WTC11 (cell line): Measurements from ENCODE around the gene UCK1. TPM values are rescaled to one million over a fixed set of nuclear protein-coding genes. Genes with fewer than 3 reads are reported as not detected.
A peak's percentile ranks its signal among the peaks of the same experiment; 100 is the strongest.

Source experiments
- ATAC-seq: fragments of 200-7000 bp; cut with Tn5 transposase; 2 replicates; pipeline ENCODE4 v1.10.0; 2021; ENCODE audit warnings: mild to moderate bottlenecking, moderate library complexity
- CTCF ChIA-PET: fragments of 300-600 bp; sonication (Branson Sonifier 250); formaldehyde crosslinking; loops from one replicate; lab custom pipeline; 2021; ENCODE audit warnings: antibody characterized with exemption; lab: Charles Lee
- POLR2A ChIA-PET: fragments of 350-600 bp; sonication (Branson Sonifier 250); formaldehyde crosslinking; loops from one replicate; lab custom pipeline; 2021; ENCODE audit warnings: antibody characterized with exemption; lab: Charles Lee
- DNase-seq: peaks from one replicate; pipeline ENCODE4 v3.0.0; 2021; ENCODE audit warnings: low spot score
- H3K27ac Mint-ChIP-seq: 2 replicates; pipeline ENCODE4 v1.8.0; 2021; ENCODE audit warnings: mixed read lengths
- H3K27me3 Mint-ChIP-seq: 2 replicates; pipeline ENCODE4 v1.8.0; 2021; ENCODE audit warnings: low read depth, mild to moderate bottlenecking, moderate library complexity, mixed read lengths
- H3K36me3 Mint-ChIP-seq: 2 replicates; pipeline ENCODE4 v1.8.0; 2021; ENCODE audit warnings: mixed read lengths
- H3K4me1 Mint-ChIP-seq: 2 replicates; pipeline ENCODE4 v1.8.0; 2022; ENCODE audit warnings: mixed read lengths
- H3K4me3 Mint-ChIP-seq: 2 replicates; pipeline ENCODE4 v1.8.0; 2021; ENCODE audit warnings: mild to moderate bottlenecking, moderate library complexity, mixed read lengths
- H3K9me3 Mint-ChIP-seq: 2 replicates; pipeline ENCODE4 v1.8.0; 2021; ENCODE audit warnings: mixed read lengths
- CBFB ChIP-seq: sonication (generic); formaldehyde crosslinking; IDR thresholded peaks from 2 replicates; pipeline ENCODE4 v1.8.1; 2022; ENCODE audit warnings: mild to moderate bottlenecking, low read depth, missing genetic modification reagents
- CREM ChIP-seq: sonication (generic); formaldehyde crosslinking; IDR thresholded peaks from 2 replicates; pipeline ENCODE4 v1.8.1; 2022; ENCODE audit warnings: mild to moderate bottlenecking, missing genetic modification reagents, moderate library complexity
- ELF4 ChIP-seq: sonication (generic); formaldehyde crosslinking; IDR thresholded peaks from 2 replicates; pipeline ENCODE4 v1.8.1; 2022; ENCODE audit warnings: low read depth, mild to moderate bottlenecking, moderate library complexity, missing genetic modification reagents
- EMX1 ChIP-seq: fragments of 250-450 bp; sonication (Bioruptor Pico); IDR thresholded peaks from 2 replicates; pipeline ENCODE4 v1.8.0; 2021; ENCODE audit warnings: mild to moderate bottlenecking
- FOXJ3 ChIP-seq: sonication (generic); formaldehyde crosslinking; IDR thresholded peaks from 2 replicates; pipeline ENCODE4 v1.9.0; 2021; ENCODE audit warnings: missing genetic modification reagents, mild to moderate bottlenecking, borderline replicate concordance
- FOXK1 ChIP-seq: sonication (generic); formaldehyde crosslinking; IDR thresholded peaks from 2 replicates; pipeline ENCODE4 v1.8.0; 2022; ENCODE audit warnings: mild to moderate bottlenecking, moderate library complexity, missing genetic modification reagents
- GRHL2 ChIP-seq: fragments of 250-450 bp; sonication (Bioruptor Pico); IDR thresholded peaks from 2 replicates; pipeline ENCODE4 v1.8.0; 2022; ENCODE audit warnings: mild to moderate bottlenecking, moderate library complexity; ENCODE audit not compliant: insufficient replicate concordance, severe bottlenecking
- JUN ChIP-seq: sonication (generic); formaldehyde crosslinking; IDR thresholded peaks from 2 replicates; pipeline ENCODE4 v1.8.0; 2023; ENCODE audit warnings: mild to moderate bottlenecking, missing genetic modification reagents
- MYBL2 ChIP-seq: sonication (generic); formaldehyde crosslinking; IDR thresholded peaks from 2 replicates; pipeline ENCODE4 v1.8.1; 2023; ENCODE audit warnings: mild to moderate bottlenecking, moderate library complexity, missing genetic modification reagents
- NFYB ChIP-seq: sonication (generic); formaldehyde crosslinking; conservative IDR thresholded peaks from 2 replicates; pipeline ENCODE4 v1.8.0; 2022; ENCODE audit warnings: low read depth, missing genetic modification reagents
- RORB ChIP-seq: fragments of 250-450 bp; sonication (Bioruptor Pico); IDR thresholded peaks from 2 replicates; pipeline ENCODE4 v1.9.0; 2021; ENCODE audit warnings: mild to moderate bottlenecking
- total RNA-seq: library from RNA; stranded (reverse); gene quantifications from 3 replicates; pipeline ENCODE4 v1.2.3, GENCODE V29; 2021
- TF ChIP-seq, protein P1 (sequence below): sonication (generic); formaldehyde crosslinking; IDR thresholded peaks from 2 replicates; pipeline ENCODE4 v1.8.0; 2022; ENCODE audit warnings: missing genetic modification reagents
- TF ChIP-seq, protein P2 (sequence below): fragments of 200-600 bp; IDR thresholded peaks from 2 replicates; pipeline ENCODE4 v1.8.0; 2022; ENCODE audit warnings: antibody characterized with exemption
- TF ChIP-seq, protein P3 (sequence below): sonication (generic); formaldehyde crosslinking; IDR thresholded peaks from 2 replicates; pipeline ENCODE4 v1.8.1; 2023; ENCODE audit warnings: mild to moderate bottlenecking, missing genetic modification reagents, moderate library complexity
- TF ChIP-seq, protein P4 (sequence below): sonication (generic); formaldehyde crosslinking; IDR thresholded peaks from 2 replicates; pipeline ENCODE4 v1.8.1; 2023; ENCODE audit warnings: mild to moderate bottlenecking, missing genetic modification reagents, borderline replicate concordance
- TF ChIP-seq, protein P5 (sequence below): sonication (generic); formaldehyde crosslinking; conservative IDR thresholded peaks from 2 replicates; pipeline ENCODE4 v1.8.1; 2022; ENCODE audit warnings: mild to moderate bottlenecking, missing genetic modification reagents
- TF ChIP-seq, protein P6 (sequence below): sonication (generic); formaldehyde crosslinking; IDR thresholded peaks from 2 replicates; pipeline ENCODE4 v1.8.0; 2022; ENCODE audit warnings: mild to moderate bottlenecking, missing genetic modification reagents
- TF ChIP-seq, protein P7 (sequence below): sonication (generic); formaldehyde crosslinking; conservative IDR thresholded peaks from 2 replicates; pipeline ENCODE4 v1.8.1; 2023; ENCODE audit warnings: mild to moderate bottlenecking, low read depth, missing genetic modification reagents, moderate library complexity

UCK1 gene
- total RNA-seq, 1 experiment from 2014 or later = 29.6 TPM

DNA sequence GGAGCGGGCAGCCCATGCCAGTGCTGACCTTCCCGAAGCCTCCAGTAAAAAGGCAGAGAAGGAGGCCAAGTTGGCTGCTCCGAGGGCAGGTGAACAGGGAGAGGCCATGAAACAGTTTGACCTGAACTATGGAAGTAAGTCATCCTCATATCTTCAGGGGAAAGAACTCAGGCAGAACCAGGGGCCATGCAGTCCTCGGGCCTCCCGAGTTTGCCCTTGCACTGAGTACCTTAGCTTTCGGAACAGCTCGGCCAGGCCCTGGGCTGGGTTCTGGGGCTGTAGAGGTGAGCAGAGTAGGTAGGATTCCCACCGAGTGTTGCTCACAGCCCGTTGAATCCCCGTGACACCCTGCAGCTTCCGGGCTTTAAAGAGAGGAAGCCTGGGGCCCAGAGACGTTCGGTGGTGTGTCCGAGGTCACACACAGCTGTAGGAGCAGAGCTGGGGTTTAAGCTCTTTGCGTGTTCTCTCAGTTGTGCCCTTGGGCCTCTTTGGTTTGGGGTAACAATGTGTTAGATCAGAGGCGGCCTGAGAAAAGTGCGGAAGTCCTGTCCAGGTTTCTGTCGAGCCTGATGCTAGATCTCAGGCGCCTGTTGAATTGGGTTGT lies 53.1 kb downstream of the UCK1 start (continued):
- TF ChIP-seq, protein P1, sequence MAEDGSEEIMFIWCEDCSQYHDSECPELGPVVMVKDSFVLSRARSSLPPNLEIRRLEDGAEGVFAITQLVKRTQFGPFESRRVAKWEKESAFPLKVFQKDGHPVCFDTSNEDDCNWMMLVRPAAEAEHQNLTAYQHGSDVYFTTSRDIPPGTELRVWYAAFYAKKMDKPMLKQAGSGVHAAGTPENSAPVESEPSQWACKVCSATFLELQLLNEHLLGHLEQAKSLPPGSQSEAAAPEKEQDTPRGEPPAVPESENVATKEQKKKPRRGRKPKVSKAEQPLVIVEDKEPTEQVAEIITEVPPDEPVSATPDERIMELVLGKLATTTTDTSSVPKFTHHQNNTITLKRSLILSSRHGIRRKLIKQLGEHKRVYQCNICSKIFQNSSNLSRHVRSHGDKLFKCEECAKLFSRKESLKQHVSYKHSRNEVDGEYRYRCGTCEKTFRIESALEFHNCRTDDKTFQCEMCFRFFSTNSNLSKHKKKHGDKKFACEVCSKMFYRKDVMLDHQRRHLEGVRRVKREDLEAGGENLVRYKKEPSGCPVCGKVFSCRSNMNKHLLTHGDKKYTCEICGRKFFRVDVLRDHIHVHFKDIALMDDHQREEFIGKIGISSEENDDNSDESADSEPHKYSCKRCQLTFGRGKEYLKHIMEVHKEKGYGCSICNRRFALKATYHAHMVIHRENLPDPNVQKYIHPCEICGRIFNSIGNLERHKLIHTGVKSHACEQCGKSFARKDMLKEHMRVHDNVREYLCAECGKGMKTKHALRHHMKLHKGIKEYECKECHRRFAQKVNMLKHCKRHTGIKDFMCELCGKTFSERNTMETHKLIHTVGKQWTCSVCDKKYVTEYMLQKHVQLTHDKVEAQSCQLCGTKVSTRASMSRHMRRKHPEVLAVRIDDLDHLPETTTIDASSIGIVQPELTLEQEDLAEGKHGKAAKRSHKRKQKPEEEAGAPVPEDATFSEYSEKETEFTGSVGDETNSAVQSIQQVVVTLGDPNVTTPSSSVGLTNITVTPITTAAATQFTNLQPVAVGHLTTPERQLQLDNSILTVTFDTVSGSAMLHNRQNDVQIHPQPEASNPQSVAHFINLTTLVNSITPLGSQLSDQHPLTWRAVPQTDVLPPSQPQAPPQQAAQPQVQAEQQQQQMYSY = no peak
- TF ChIP-seq EMX1 = no peak

DNA sequence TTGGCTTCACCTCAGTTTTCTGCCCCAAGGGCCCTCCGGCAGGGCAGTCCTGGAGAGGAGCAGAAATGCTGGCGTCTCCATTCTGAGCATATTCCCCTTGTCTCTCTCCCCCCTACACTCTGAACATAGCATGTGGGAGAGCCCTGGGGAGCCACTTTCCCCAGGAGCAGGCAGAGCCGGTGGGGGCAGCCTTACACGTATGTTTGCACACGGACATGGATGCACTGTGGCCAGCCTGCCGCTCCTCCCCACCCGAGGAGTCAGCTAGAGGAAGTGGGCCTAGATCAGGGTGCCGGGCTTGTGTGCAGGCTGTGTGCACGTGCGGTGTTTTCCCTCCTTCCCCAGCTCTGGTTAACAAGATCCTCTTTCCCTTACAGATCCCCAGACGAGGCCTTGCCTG lies 53.7 kb downstream of the UCK1 start:
- H3K4me3 Mint-ChIP-seq = no peak overlapping the region
- DNase-seq (no peak), ATAC-seq (no peak)
- H3K27ac Mint-ChIP-seq = peak overlapping the region; percentile 70; the same call in 1 of the 2 replicates
- H3K9me3 Mint-ChIP-seq = no peaks in the 10 kb centered on the region
- POLR2A ChIA-PET = interaction anchor here (0.5 kb wide), 1 partner anchor 14 kb away, joined by 3 read pairs; no protein-coding TSS in a partner anchor
- TF ChIP-seq MYBL2 (CRISPR knock-in tag) (no peak), CREM (CRISPR knock-in tag) (no peak), CBFB (CRISPR knock-in tag) (no peak), EMX1 (no peak), JUN (no peak)
- TF ChIP-seq, protein P2, sequence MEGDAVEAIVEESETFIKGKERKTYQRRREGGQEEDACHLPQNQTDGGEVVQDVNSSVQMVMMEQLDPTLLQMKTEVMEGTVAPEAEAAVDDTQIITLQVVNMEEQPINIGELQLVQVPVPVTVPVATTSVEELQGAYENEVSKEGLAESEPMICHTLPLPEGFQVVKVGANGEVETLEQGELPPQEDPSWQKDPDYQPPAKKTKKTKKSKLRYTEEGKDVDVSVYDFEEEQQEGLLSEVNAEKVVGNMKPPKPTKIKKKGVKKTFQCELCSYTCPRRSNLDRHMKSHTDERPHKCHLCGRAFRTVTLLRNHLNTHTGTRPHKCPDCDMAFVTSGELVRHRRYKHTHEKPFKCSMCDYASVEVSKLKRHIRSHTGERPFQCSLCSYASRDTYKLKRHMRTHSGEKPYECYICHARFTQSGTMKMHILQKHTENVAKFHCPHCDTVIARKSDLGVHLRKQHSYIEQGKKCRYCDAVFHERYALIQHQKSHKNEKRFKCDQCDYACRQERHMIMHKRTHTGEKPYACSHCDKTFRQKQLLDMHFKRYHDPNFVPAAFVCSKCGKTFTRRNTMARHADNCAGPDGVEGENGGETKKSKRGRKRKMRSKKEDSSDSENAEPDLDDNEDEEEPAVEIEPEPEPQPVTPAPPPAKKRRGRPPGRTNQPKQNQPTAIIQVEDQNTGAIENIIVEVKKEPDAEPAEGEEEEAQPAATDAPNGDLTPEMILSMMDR = no peak
- TF ChIP-seq, protein P3, sequence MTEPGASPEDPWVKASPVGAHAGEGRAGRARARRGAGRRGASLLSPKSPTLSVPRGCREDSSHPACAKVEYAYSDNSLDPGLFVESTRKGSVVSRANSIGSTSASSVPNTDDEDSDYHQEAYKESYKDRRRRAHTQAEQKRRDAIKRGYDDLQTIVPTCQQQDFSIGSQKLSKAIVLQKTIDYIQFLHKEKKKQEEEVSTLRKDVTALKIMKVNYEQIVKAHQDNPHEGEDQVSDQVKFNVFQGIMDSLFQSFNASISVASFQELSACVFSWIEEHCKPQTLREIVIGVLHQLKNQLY (CRISPR knock-in tag) = no peak
- TF ChIP-seq, protein P4, sequence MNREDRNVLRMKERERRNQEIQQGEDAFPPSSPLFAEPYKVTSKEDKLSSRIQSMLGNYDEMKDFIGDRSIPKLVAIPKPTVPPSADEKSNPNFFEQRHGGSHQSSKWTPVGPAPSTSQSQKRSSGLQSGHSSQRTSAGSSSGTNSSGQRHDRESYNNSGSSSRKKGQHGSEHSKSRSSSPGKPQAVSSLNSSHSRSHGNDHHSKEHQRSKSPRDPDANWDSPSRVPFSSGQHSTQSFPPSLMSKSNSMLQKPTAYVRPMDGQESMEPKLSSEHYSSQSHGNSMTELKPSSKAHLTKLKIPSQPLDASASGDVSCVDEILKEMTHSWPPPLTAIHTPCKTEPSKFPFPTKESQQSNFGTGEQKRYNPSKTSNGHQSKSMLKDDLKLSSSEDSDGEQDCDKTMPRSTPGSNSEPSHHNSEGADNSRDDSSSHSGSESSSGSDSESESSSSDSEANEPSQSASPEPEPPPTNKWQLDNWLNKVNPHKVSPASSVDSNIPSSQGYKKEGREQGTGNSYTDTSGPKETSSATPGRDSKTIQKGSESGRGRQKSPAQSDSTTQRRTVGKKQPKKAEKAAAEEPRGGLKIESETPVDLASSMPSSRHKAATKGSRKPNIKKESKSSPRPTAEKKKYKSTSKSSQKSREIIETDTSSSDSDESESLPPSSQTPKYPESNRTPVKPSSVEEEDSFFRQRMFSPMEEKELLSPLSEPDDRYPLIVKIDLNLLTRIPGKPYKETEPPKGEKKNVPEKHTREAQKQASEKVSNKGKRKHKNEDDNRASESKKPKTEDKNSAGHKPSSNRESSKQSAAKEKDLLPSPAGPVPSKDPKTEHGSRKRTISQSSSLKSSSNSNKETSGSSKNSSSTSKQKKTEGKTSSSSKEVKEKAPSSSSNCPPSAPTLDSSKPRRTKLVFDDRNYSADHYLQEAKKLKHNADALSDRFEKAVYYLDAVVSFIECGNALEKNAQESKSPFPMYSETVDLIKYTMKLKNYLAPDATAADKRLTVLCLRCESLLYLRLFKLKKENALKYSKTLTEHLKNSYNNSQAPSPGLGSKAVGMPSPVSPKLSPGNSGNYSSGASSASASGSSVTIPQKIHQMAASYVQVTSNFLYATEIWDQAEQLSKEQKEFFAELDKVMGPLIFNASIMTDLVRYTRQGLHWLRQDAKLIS (CRISPR knock-in tag) = no peak
- H3K4me1 Mint-ChIP-seq = no peaks in the 10 kb centered on the region
- H3K27me3 Mint-ChIP-seq = no peaks in the 10 kb centered on the region; the same call in 1 of the 2 replicates
- H3K36me3 Mint-ChIP-seq = peaks cover 81% of the 10 kb centered on the region
- CTCF ChIA-PET = interaction anchor here (0.6 to 2.0 kb wide), 15 partner anchors 10 to 260 kb away, joined by 3 to 7 read pairs (median 4); partner anchors contain the start of gene POMT1

DNA sequence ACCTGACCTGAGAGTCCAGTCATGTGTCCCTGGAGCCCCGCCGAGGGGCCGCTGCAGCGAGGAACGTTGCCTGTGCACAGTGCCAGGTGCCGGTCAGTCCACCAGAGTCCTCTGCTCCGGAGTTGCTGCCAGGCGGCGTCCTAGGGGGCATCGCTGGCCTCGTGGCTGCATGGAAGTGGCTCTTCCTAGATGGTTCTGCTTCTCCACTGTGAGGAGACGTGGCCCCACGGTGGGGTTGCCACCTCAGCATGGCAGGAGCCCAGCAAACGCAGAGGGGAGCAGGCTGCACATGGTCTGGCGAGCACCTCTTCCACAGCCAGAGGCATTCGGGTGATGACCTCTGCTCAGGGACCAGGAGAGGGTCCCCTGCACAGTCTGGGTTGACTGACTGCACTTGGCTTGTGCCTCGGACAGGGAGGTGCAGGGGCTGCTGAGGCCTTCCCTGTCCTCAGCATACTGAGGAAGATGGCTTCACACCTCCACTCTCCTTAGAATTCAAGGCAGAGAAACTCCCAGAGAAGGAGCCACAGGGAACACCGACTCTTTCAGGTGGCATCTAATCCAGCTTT lies 54.2 kb downstream of the UCK1 start:
- H3K9me3 Mint-ChIP-seq = no peaks in the 10 kb centered on the region
- DNase-seq = no peak
- no peaks in the 10 kb centered on the region; the same call in 1 of the 2 replicates for H3K27me3 Mint-ChIP-seq
- no peak for ATAC-seq
- peaks cover 78% of the 10 kb centered on the region for H3K36me3 Mint-ChIP-seq
- H3K4me3 Mint-ChIP-seq = no peak overlapping the region
- no peaks in the 10 kb centered on the region for H3K4me1 Mint-ChIP-seq
- CTCF ChIA-PET = interaction anchor here (0.6 to 2.0 kb wide), 6 partner anchors 10 to 213 kb away, joined by 3 to 7 read pairs (median 5); partner anchors contain the start of gene POMT1
- H3K27ac Mint-ChIP-seq = no peak overlapping the region
- POLR2A ChIA-PET = no interaction called here
- TF ChIP-seq, protein P5, sequence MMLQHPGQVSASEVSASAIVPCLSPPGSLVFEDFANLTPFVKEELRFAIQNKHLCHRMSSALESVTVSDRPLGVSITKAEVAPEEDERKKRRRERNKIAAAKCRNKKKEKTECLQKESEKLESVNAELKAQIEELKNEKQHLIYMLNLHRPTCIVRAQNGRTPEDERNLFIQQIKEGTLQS (CRISPR knock-in tag) = no peak
- no peak for TF ChIP-seq RORB (CRISPR knock-in tag)
- TF ChIP-seq FOXJ3 (CRISPR knock-in tag) = no peak
- TF ChIP-seq, protein P6, sequence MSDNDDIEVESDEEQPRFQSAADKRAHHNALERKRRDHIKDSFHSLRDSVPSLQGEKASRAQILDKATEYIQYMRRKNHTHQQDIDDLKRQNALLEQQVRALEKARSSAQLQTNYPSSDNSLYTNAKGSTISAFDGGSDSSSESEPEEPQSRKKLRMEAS (CRISPR knock-in tag) = no peak
- TF ChIP-seq, protein P7, sequence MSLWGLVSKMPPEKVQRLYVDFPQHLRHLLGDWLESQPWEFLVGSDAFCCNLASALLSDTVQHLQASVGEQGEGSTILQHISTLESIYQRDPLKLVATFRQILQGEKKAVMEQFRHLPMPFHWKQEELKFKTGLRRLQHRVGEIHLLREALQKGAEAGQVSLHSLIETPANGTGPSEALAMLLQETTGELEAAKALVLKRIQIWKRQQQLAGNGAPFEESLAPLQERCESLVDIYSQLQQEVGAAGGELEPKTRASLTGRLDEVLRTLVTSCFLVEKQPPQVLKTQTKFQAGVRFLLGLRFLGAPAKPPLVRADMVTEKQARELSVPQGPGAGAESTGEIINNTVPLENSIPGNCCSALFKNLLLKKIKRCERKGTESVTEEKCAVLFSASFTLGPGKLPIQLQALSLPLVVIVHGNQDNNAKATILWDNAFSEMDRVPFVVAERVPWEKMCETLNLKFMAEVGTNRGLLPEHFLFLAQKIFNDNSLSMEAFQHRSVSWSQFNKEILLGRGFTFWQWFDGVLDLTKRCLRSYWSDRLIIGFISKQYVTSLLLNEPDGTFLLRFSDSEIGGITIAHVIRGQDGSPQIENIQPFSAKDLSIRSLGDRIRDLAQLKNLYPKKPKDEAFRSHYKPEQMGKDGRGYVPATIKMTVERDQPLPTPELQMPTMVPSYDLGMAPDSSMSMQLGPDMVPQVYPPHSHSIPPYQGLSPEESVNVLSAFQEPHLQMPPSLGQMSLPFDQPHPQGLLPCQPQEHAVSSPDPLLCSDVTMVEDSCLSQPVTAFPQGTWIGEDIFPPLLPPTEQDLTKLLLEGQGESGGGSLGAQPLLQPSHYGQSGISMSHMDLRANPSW (CRISPR knock-in tag) = no peak
- TF ChIP-seq NFYB (CRISPR knock-in tag) = no peak
- no peak for TF ChIP-seq FOXK1 (CRISPR knock-in tag)
- TF ChIP-seq ELF4 (CRISPR knock-in tag) = no peak
- TF ChIP-seq GRHL2 (CRISPR knock-in tag) = no peak
